A673 (cell line): ENCODE results near the gene CASKIN2. TPM values are rescaled to one million over a fixed set of nuclear protein-coding genes. Genes with fewer than 3 reads are reported as not detected.

Experiments
- BruUV-seq: library from RNA; stranded (reverse); fragments of 400-500 nt; replicated peaks from 2 replicates; lab custom pipeline; 2021; lab: Mats Ljungman, UMichigan
- CTCF ChIA-PET: fragments of 300-600 bp; sonication (Branson Sonifier 250); formaldehyde crosslinking; loops from one replicate; lab custom pipeline; 2022; ENCODE audit warnings: antibody characterized with exemption; lab: Charles Lee
- POLR2A ChIA-PET: fragments of 300-600 bp; sonication (Branson Sonifier 250); formaldehyde crosslinking; loops from one replicate; lab custom pipeline; 2022; ENCODE audit warnings: antibody characterized with exemption; ENCODE audit not compliant: low non-redundant PET; lab: Charles Lee
- DNase-seq: peaks from one replicate; pipeline ENCODE4 v3.0.0-alpha.2; 2015; ENCODE audit warnings: low spot score
- H3K27ac ChIP-seq: fragments of 200-600 bp; sonication (generic); 2 replicates; pipeline ENCODE4 v1.5.1; 2016; ENCODE audit warnings: mixed run types, low read depth, mild to moderate bottlenecking, mixed read lengths, antibody characterized with exemption, low read length; ENCODE audit not compliant: poor library complexity, severe bottlenecking
- H3K27me3 ChIP-seq: fragments of 200-600 bp; sonication (generic); replicated peaks from 2 replicates; pipeline ENCODE4 v1.6.1; 2017; ENCODE audit warnings: mixed run types, low read depth, mild to moderate bottlenecking, mixed read lengths, antibody characterized with exemption, low read length; ENCODE audit not compliant: insufficient read depth, poor library complexity
- H3K36me3 ChIP-seq: fragments of 200-600 bp; sonication (generic); 2 replicates; pipeline ENCODE4 v1.6.1; 2016; ENCODE audit warnings: mixed run types, mild to moderate bottlenecking, mixed read lengths, antibody characterized with exemption, low read length; ENCODE audit not compliant: insufficient read depth, poor library complexity, severe bottlenecking
- H3K4me1 ChIP-seq: fragments of 200-600 bp; sonication (generic); 2 replicates; pipeline ENCODE4 v1.6.1; 2017; ENCODE audit warnings: mixed run types, mild to moderate bottlenecking, mixed read lengths, antibody characterized with exemption, low read length; ENCODE audit not compliant: insufficient read depth, poor library complexity, severe bottlenecking
- H3K4me3 ChIP-seq: fragments of 200-600 bp; sonication (generic); 2 replicates; pipeline ENCODE4 v1.5.1; 2016; ENCODE audit warnings: low read depth, mixed run types, mild to moderate bottlenecking, mixed read lengths, low read length; ENCODE audit not compliant: poor library complexity, severe bottlenecking
- H3K9me3 ChIP-seq: fragments of 200-600 bp; sonication (generic); 2 replicates; pipeline ENCODE4 v1.6.1; 2016; ENCODE audit warnings: mixed run types, low read depth, mild to moderate bottlenecking, mixed read lengths, antibody characterized with exemption, low read length; ENCODE audit not compliant: poor library complexity, severe bottlenecking
- EZH2 ChIP-seq: fragments of 200-600 bp; sonication (generic); IDR thresholded peaks from 2 replicates; pipeline ENCODE4 v1.6.1; 2017; ENCODE audit warnings: borderline replicate concordance, low read depth, mild to moderate bottlenecking, mixed read lengths, antibody characterized with exemption, low read length; ENCODE audit not compliant: poor library complexity, severe bottlenecking
- intact Hi-C: fragments of 100-400 bp; cut with micrococcal nuclease; formaldehyde crosslinking; loops from one replicate; pipeline ENCODE4 v1.10.0; 2022; ENCODE audit not compliant: unreplicated experiment
- total RNA-seq: library from RNA; stranded (reverse); gene quantifications from 2 replicates; pipeline ENCODE4 v1.2.3, GENCODE V29; 2021
- TF ChIP-seq, protein P1 (sequence below): fragments of 300-800, 200-600 bp; sonication (generic); conservative IDR thresholded peaks from 2 replicates; pipeline ENCODE4 v1.5.1; 2017; ENCODE audit warnings: low read depth, mild to moderate bottlenecking, antibody characterized with exemption, low read length, moderate library complexity, mixed read lengths

CASKIN2 gene
- total RNA-seq, 1 experiment from 2014 or later: 32.6 TPM

DNA sequence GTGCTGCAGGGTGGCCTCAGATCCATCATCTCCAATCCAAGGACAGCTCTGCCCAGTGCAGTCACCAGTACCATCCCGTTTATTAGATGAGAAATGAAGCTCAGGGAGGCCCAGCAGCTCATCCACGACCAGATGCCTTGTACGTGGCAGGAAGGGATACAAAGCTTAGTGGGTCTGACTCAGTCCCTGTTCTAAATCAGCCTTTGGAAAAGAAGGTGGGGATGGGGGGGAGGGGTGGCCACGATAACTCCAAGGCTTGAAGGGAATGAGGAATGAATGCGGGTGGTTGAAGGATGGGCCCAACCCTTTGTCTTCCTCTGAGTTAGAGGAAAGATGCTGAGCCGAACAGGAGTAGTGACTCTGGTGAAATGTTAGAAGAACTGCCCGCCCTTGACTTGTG is 35.9 kb upstream of the CASKIN2 start:
- no peaks in the 10 kb centered on the region for H3K4me1 ChIP-seq
- intact Hi-C loops: no loop called here

GRCh38 chr17:75550139-75550465 is 34.8 kb upstream of the CASKIN2 start:
- Histone ChIP-seq H3K27ac (no peak overlapping the region), H3K27me3 (no peaks in the 10 kb centered on the region), H3K9me3 (no peaks in the 10 kb centered on the region), H3K36me3 (no peaks in the 10 kb centered on the region), H3K4me3 (no peak overlapping the region), H3K4me1 (no peaks in the 10 kb centered on the region)
- TF ChIP-seq EZH2: no peak
- TF ChIP-seq, protein P1, sequence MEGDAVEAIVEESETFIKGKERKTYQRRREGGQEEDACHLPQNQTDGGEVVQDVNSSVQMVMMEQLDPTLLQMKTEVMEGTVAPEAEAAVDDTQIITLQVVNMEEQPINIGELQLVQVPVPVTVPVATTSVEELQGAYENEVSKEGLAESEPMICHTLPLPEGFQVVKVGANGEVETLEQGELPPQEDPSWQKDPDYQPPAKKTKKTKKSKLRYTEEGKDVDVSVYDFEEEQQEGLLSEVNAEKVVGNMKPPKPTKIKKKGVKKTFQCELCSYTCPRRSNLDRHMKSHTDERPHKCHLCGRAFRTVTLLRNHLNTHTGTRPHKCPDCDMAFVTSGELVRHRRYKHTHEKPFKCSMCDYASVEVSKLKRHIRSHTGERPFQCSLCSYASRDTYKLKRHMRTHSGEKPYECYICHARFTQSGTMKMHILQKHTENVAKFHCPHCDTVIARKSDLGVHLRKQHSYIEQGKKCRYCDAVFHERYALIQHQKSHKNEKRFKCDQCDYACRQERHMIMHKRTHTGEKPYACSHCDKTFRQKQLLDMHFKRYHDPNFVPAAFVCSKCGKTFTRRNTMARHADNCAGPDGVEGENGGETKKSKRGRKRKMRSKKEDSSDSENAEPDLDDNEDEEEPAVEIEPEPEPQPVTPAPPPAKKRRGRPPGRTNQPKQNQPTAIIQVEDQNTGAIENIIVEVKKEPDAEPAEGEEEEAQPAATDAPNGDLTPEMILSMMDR: no peak
- POLR2A ChIA-PET: no interaction called here
- intact Hi-C loops: no loop called here
- CTCF ChIA-PET: interaction anchor here (0.6 to 0.7 kb wide), 2 partner anchors 51 to 123 kb away, joined by 6 to 8 read pairs; no protein-coding TSS in a partner anchor
- no peak for DNase-seq
- no TSS peak for BruUV-seq

More for the DNA sequence above, 35.9 kb upstream of the CASKIN2 start:
- no TSS peak for BruUV-seq
- no peak for DNase-seq
- no peaks in the 10 kb centered on the region for H3K36me3 ChIP-seq
- H3K27me3 ChIP-seq: no peaks in the 10 kb centered on the region
- no peaks in the 10 kb centered on the region for H3K9me3 ChIP-seq
- no peak overlapping the region for H3K4me3 ChIP-seq
- ChIA-PET CTCF (interaction anchor here (0.6 to 0.7 kb wide), 2 partner anchors 79 to 98 kb away, joined by 3 to 5 read pairs; no protein-coding TSS in a partner anchor), POLR2A (no interaction called here)
- no peak overlapping the region for H3K27ac ChIP-seq
- no peak for TF ChIP-seq EZH2
- TF ChIP-seq, protein P1: no peak

DNA sequence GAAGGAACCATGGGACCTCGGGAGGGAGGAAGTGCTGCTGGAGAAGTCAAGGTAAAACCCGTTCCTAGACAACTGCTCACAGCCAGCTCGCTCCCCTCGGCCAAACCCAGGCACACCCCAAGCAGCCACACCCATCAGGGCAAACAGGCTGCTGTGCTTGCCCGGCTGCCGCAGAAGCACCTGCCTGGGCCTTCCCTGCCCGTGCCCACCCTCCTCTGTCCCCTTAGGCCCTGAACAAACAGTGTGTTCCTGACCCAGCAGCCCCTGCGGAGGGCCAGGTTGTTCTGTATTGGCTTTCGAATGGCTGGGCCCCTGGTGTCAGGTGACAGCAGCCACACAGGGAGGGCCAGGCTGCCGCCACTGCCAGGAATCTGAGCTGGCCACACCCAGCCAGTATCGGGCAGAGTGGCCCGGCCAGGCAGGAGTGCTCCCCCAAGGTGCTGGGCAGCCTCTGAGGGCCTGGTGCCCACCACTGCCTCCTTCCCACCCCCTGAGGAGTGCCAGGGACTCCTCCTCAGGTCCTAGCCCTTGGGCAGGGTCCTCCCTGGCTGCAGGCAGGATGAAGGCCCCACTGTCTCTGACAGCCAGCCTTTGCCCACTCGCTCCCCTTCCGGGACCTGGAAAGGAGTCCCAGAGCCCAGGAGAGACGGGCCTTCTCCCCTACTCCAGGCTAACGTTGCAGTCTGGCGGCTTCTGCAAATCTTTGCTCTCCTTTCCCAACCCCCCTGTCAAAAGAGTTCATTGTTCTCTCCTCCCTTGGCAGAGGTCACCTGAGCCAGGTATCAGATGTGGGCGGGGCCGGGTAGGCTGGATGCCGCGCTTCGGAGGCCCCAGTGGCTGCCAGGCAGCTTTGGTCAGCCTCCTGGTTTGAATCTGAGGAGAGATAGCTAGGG is 34.2 kb upstream of the CASKIN2 start:
- no peak for TF ChIP-seq EZH2
- TF ChIP-seq, protein P1: no peak
- H3K27me3 ChIP-seq: no peaks in the 10 kb centered on the region
- no peaks in the 10 kb centered on the region for H3K36me3 ChIP-seq
- H3K9me3 ChIP-seq: no peaks in the 10 kb centered on the region
- no peak overlapping the region for H3K27ac ChIP-seq
- H3K4me1 ChIP-seq: no peaks in the 10 kb centered on the region
- CTCF ChIA-PET: interaction anchor here (0.7 kb wide), 1 partner anchor 199 kb away, joined by 3 read pairs; no protein-coding TSS in a partner anchor
- no TSS peak for BruUV-seq
- no peak for DNase-seq
- H3K4me3 ChIP-seq: no peak overlapping the region
- intact Hi-C loops: no loop called here
- POLR2A ChIA-PET: no interaction called here
